H1 (cell line): ENCODE data around the gene UBC. TPM values are rescaled to one million over a fixed set of nuclear protein-coding genes. Genes with fewer than 3 reads are reported as not detected.

Experiments used
- ATF3 ChIP-seq: IDR thresholded peaks from 2 replicates; pipeline ENCODE4 v1.6.1; 2011; ENCODE audit warnings: low read depth, mild to moderate bottlenecking, low read length; ENCODE audit not compliant: insufficient read depth
- CBX8 ChIP-seq: fragments of 300-800, 300-1000 bp; sonication (generic); IDR thresholded peaks from 2 replicates; pipeline ENCODE4 v1.7.1; 2016; ENCODE audit warnings: low read depth, low read length, borderline replicate concordance
- CHD7 ChIP-seq: fragments of 300-600 bp; sonication (generic); IDR thresholded peaks from 2 replicates; pipeline ENCODE4 v1.7.1; 2012; ENCODE audit warnings: low read length, moderate library complexity, mild to moderate bottlenecking, inconsistent platforms; ENCODE audit not compliant: insufficient replicate concordance
- E2F6 ChIP-seq: IDR thresholded peaks from 2 replicates; pipeline ENCODE4 v1.6.1; 2012; ENCODE audit warnings: inconsistent platforms
- EZH2 ChIP-seq: fragments of 200-600 bp; sonication (generic); IDR thresholded peaks from 2 replicates; pipeline ENCODE4 v1.7.1; 2012; ENCODE audit warnings: low read depth, mild to moderate bottlenecking, moderate library complexity, low read length, inconsistent platforms; ENCODE audit not compliant: severe bottlenecking
- HDAC2 ChIP-seq, 2 experiments: fragments of 300-600 bp in 1 of 2; sonication (generic) in 1 of 2; IDR thresholded peaks; 2 replicates each; pipeline ENCODE4 v1.6.1; 2011 to 2012; ENCODE audit warnings: low read depth in 2 of 2, low read length in 2 of 2, mild to moderate bottlenecking in 2 of 2, moderate library complexity in 2 of 2, borderline replicate concordance in 1 of 2, inconsistent platforms in 1 of 2
- SIN3A ChIP-seq, 2 experiments: IDR thresholded peaks in 1 of 2; conservative IDR thresholded peaks in 1 of 2; 2 replicates each; pipeline ENCODE4 v1.6.1; 2011 to 2012; ENCODE audit warnings: low read length in 2 of 2, improper control_type of control experiment in 1 of 2, low read depth in 1 of 2, mild to moderate bottlenecking in 1 of 2
- polyA plus RNA-seq, 7 experiments: library from polyadenylated mRNA; depleted of rRNA in 3 of 7; stranded (reverse) in 5 of 7; unstranded in 2 of 7; fragments of >200 nt in 5 of 7; fragments of 200-250 nt in 2 of 7; gene quantifications; 1 replicate in 5 of 7; 2 replicates in 1 of 7; 4 replicates in 1 of 7; pipeline versions ENCODE4 v1.2.1 to v1.2.3, GENCODE V29; 2011 to 2013; ENCODE audit warnings: missing spikeins in 2 of 7, mixed read lengths in 2 of 7
- total RNA-seq: library from RNA; stranded (reverse); fragmentation: NEBNext Ultra II Directional; extraction: Animal tissue kit (Norgen Biotek cat#: 25700); gene quantifications from 2 replicates; pipeline ENCODE4 v1.2.1, GENCODE V29; 2021

UBC gene
- total and polyA plus RNA-seq, 2 of the 8 experiments (the other 6 are each of a cell fraction or from before 2014, with no cell fraction given), result 559 to 749 TPM

- TF ChIP-seq CHD7 (no peak), CBX8 (no peak), HDAC2 (IDR thresholded peaks at IDR 0.05; ENCODE audit: borderline replicate concordance in 1 of 2, low read depth in 2 of 2, low read length in 2 of 2) (peak in 1 of 2 experiments; percentile 96; a peak in 1 of 4 replicates), E2F6 (no peak), EZH2 (no peak), ATF3 (no peak), SIN3A (conservative IDR thresholded peaks at IDR 0.05 in 1 of 2, IDR thresholded peaks at IDR 0.05 in 1 of 2; ENCODE audit: low read depth in 1 of 2, low read length in 2 of 2) (peak in 1 of 2 experiments; percentile 62; a peak in 2 of 4 replicates)
Observed at GRCh38 chr12:124940393-124941169, 26.1 kb upstream of the UBC start (continued).
